HepG2 (cell line): ENCODE data around the gene UNC93A. TPM values are rescaled to one million over a fixed set of nuclear protein-coding genes. Genes with fewer than 3 reads are reported as not detected.

Source experiments
- ATF3 ChIP-seq: sonication (generic); formaldehyde crosslinking; IDR thresholded peaks from 2 replicates; pipeline ENCODE4 v1.4.0; 2020; ENCODE audit warnings: missing genetic modification reagents
- BRD4 ChIP-seq: sonication (generic); formaldehyde crosslinking; IDR thresholded peaks from 2 replicates; pipeline ENCODE4 v1.4.0; 2020; ENCODE audit warnings: missing genetic modification reagents
- CEBPB ChIP-seq: IDR thresholded peaks from 2 replicates; pipeline ENCODE4 v1.6.1; 2011; ENCODE audit warnings: low read depth, low read length, improper control_type of control experiment, borderline replicate concordance
- FOXK2 ChIP-seq: fragments of 450-650 bp; IDR thresholded peaks from 2 replicates; pipeline ENCODE4 v1.6.1; 2016
- HIC2 ChIP-seq: sonication (generic); formaldehyde crosslinking; IDR thresholded peaks from 2 replicates; pipeline ENCODE4 v1.9.0; 2022; ENCODE audit warnings: low read depth, missing genetic modification reagents
- HNRNPLL ChIP-seq: fragments of 200-400 bp; formaldehyde crosslinking; IDR thresholded peaks from 2 replicates; pipeline ENCODE4 v1.6.1; 2017; ENCODE audit warnings: mild to moderate bottlenecking, low read depth, low read length; ENCODE audit not compliant: poor library complexity, severe bottlenecking
- IKZF4 ChIP-seq: sonication (generic); formaldehyde crosslinking; IDR thresholded peaks from 2 replicates; pipeline ENCODE4 v1.5.1; 2020; ENCODE audit warnings: borderline replicate concordance, mild to moderate bottlenecking, low read depth, missing genetic modification reagents; ENCODE audit errors: not compliant biosample characterization
- KLF6 ChIP-seq: IDR thresholded peaks from 2 replicates; pipeline ENCODE4 v1.8.0; 2016; ENCODE audit warnings: missing biosample characterization, missing genetic modification reagents
- NCOA2 ChIP-seq: sonication (generic); formaldehyde crosslinking; IDR thresholded peaks from 2 replicates; pipeline ENCODE4 v1.8.0; 2022; ENCODE audit warnings: inconsistent platforms
- NFE2L2 ChIP-seq: fragments of 150-350 bp; IDR thresholded peaks from 2 replicates; pipeline ENCODE4 v1.6.1; 2014; ENCODE audit warnings: low read length
- NRL ChIP-seq: sonication (generic); formaldehyde crosslinking; IDR thresholded peaks from 2 replicates; pipeline ENCODE4 v1.5.0; 2020; ENCODE audit warnings: missing genetic modification reagents, mild to moderate bottlenecking, moderate library complexity, borderline replicate concordance
- PRPF4 ChIP-seq: fragments of 200-400 bp; formaldehyde crosslinking; IDR thresholded peaks from 2 replicates; pipeline ENCODE4 v1.6.1; 2016; ENCODE audit warnings: low read length, low read depth; ENCODE audit not compliant: poor library complexity, severe bottlenecking
- SMARCC2 ChIP-seq: fragments of 450-650 bp; IDR thresholded peaks from 2 replicates; pipeline ENCODE4 v1.6.1; 2017; ENCODE audit warnings: antibody characterized with exemption, mild to moderate bottlenecking
- SRY ChIP-seq: sonication (generic); formaldehyde crosslinking; IDR thresholded peaks from 2 replicates; pipeline ENCODE4 v1.8.0; 2022; ENCODE audit warnings: mild to moderate bottlenecking, missing genetic modification reagents
- TCF7L2 ChIP-seq: IDR thresholded peaks from 2 replicates; pipeline ENCODE4 v1.6.1; 2011; ENCODE audit warnings: mild to moderate bottlenecking, low read depth, low read length, moderate library complexity
- ZBTB14 ChIP-seq: sonication (generic); formaldehyde crosslinking; IDR thresholded peaks from 2 replicates; pipeline ENCODE4 v1.4.0; 2020; ENCODE audit warnings: missing genetic modification reagents
- ZNF207 ChIP-seq: fragments of 450-650 bp; IDR thresholded peaks from 2 replicates; pipeline ENCODE4 v1.6.1; 2016; ENCODE audit warnings: antibody characterized with exemption, borderline replicate concordance
- ZNF275 ChIP-seq: sonication (generic); formaldehyde crosslinking; IDR thresholded peaks from 2 replicates; pipeline ENCODE4 v1.8.0; 2022; ENCODE audit warnings: missing genetic modification reagents, mild to moderate bottlenecking, inconsistent platforms, borderline replicate concordance
- ZNF30 ChIP-seq: sonication (generic); formaldehyde crosslinking; IDR thresholded peaks from 2 replicates; pipeline ENCODE4 v1.5.0; 2020; ENCODE audit warnings: mild to moderate bottlenecking, missing genetic modification reagents
- ZNF670 ChIP-seq: sonication (generic); formaldehyde crosslinking; IDR thresholded peaks from 2 replicates; pipeline ENCODE4 v1.8.0; 2022; ENCODE audit warnings: mild to moderate bottlenecking, missing genetic modification reagents, borderline replicate concordance
- ZNF672 ChIP-seq: sonication (generic); formaldehyde crosslinking; IDR thresholded peaks from 2 replicates; pipeline ENCODE4 v1.8.1; 2022; ENCODE audit warnings: missing genetic modification reagents
- ZNF691 ChIP-seq: sonication (generic); formaldehyde crosslinking; IDR thresholded peaks from 2 replicates; pipeline ENCODE4 v1.4.0; 2020; ENCODE audit warnings: missing genetic modification reagents, low read depth, mild to moderate bottlenecking, borderline replicate concordance
- ZNF780A ChIP-seq: sonication (generic); formaldehyde crosslinking; IDR thresholded peaks from 2 replicates; pipeline ENCODE4 v1.8.0; 2022; ENCODE audit warnings: mild to moderate bottlenecking, missing genetic modification reagents, moderate library complexity
- polyA plus RNA-seq, 8 experiments: library from polyadenylated mRNA; depleted of rRNA in 3 of 8; stranded (reverse) in 7 of 8; unstranded in 1 of 8; fragments of >200 nt; fragmentation: Illumina TruSeq in 4 of 8; extraction: Trizol in 4 of 8; gene quantifications; 2 replicates each; pipeline versions ENCODE4 v1.2.1 to v1.2.3, GENCODE V29; 2011 to 2016; ENCODE audit warnings: low read depth in 4 of 8, missing spikeins in 1 of 8, mixed read lengths in 1 of 8; ENCODE audit not compliant: insufficient read depth in 1 of 8
- total RNA-seq, 5 experiments: library from RNA; depleted of rRNA; stranded (reverse); fragments of >200 nt; fragmentation: Illumina TruSeq; extraction: Trizol; gene quantifications; 2 replicates each; pipeline ENCODE4 v1.2.3, GENCODE V29; 2016; ENCODE audit warnings: low read depth in 1 of 5

The UNC93A gene
- total and polyA plus RNA-seq, 2 of the 13 experiments (the other 11 are each of a cell fraction or from before 2014, with no cell fraction given) = 11.0 to 42.7 TPM

GRCh38 chr6:167291623-167292300, 647 bp downstream of the UNC93A start (continued):
- TF ChIP-seq ZNF670 (CRISPR knock-in tag) = no peak; the same call in 1 of the 2 replicates
- no peak for TF ChIP-seq ZNF780A
- TF ChIP-seq TCF7L2 = peak; percentile 13; the same call in 1 of the 2 replicates
- TF ChIP-seq KLF6 (CRISPR knock-in tag) = no peak
- TF ChIP-seq NFE2L2 = no peak
- TF ChIP-seq ZNF30 (CRISPR knock-in tag) = no peak
- TF ChIP-seq HNRNPLL = no peak
- no peak for TF ChIP-seq ZNF672
- TF ChIP-seq SRY (CRISPR knock-in tag) = no peak
- no peak for TF ChIP-seq ZNF207
- TF ChIP-seq ZNF275 (CRISPR knock-in tag) = no peak
- no peak for TF ChIP-seq PRPF4
- no peak for TF ChIP-seq NCOA2 (CRISPR knock-in tag)
- TF ChIP-seq ZNF691 (CRISPR knock-in tag) = no peak
- no peak for TF ChIP-seq NRL (CRISPR knock-in tag)
- no peak for TF ChIP-seq SMARCC2
- TF ChIP-seq IKZF4 (CRISPR knock-in tag) = no peak
- no peak for TF ChIP-seq ATF3
- TF ChIP-seq FOXK2 = no peak
- no peak for TF ChIP-seq HIC2 (CRISPR knock-in tag)
- TF ChIP-seq ZBTB14 = no peak
- peak; percentile 23; the same call in 1 of the 2 replicates for TF ChIP-seq BRD4
- peak; percentile 97 for TF ChIP-seq CEBPB
